ENCODE measurements around the gene XAGE2.

The XAGE2 gene

GRCh38 chrX:52359614-52360232 lies 9.1 kb upstream of the XAGE2 start:
- no peaks in the 10 kb centered on the region for H3K36me3 ChIP-seq (ENCODE audit: control insufficient read depth, insufficient read depth, low read length)
- WGBS, 2 experiments, result 86 to 93% methylated on average over 3 of the region's 7 CpGs
- no peak overlapping the region for H3K4me3 ChIP-seq (ENCODE audit: insufficient read depth, low read depth, low read length)
- H3K27me3 ChIP-seq (ENCODE audit: control insufficient read depth, insufficient read depth, low read length, poor library complexity, severe bottlenecking), result no peaks in the 10 kb centered on the region
- no peaks in the 10 kb centered on the region for H3K4me1 ChIP-seq (ENCODE audit: control insufficient read depth, insufficient read depth, low read length)
- H3K9me3 ChIP-seq (ENCODE audit: control insufficient read depth, low read length), result no peaks in the 10 kb centered on the region
- no peak overlapping the region for H3K27ac ChIP-seq (ENCODE audit: insufficient read depth, low read depth, low read length, poor library complexity, severe bottlenecking)

GRCh38 chrX:52361941-52362340 lies 6.9 kb upstream of the XAGE2 start:
- Histone ChIP-seq H3K4me1 (ENCODE audit: control insufficient read depth, insufficient read depth, low read length) (no peaks in the 10 kb centered on the region), H3K9me3 (ENCODE audit: control insufficient read depth, low read length) (no peaks in the 10 kb centered on the region), H3K36me3 (ENCODE audit: control insufficient read depth, insufficient read depth, low read length) (no peaks in the 10 kb centered on the region), H3K4me3 (ENCODE audit: insufficient read depth, low read depth, low read length) (no peak overlapping the region), H3K27me3 (ENCODE audit: control insufficient read depth, insufficient read depth, low read length, poor library complexity, severe bottlenecking) (no peaks in the 10 kb centered on the region), H3K27ac (ENCODE audit: insufficient read depth, low read depth, low read length, poor library complexity, severe bottlenecking) (no peak overlapping the region)
- 95 to 96% methylated on average over 4 to 8 of the region's 8 CpGs for WGBS, 2 experiments

GRCh38 chrX:52363247-52363883 lies 5.5 kb upstream of the XAGE2 start:
- no peak overlapping the region for H3K4me3 ChIP-seq (ENCODE audit: insufficient read depth, low read depth, low read length)
- no peaks in the 10 kb centered on the region for H3K9me3 ChIP-seq (ENCODE audit: control insufficient read depth, low read length)
- H3K27me3 ChIP-seq (ENCODE audit: control insufficient read depth, insufficient read depth, low read length, poor library complexity, severe bottlenecking), result no peaks in the 10 kb centered on the region
- no peaks in the 10 kb centered on the region for H3K36me3 ChIP-seq (ENCODE audit: control insufficient read depth, insufficient read depth, low read length)
- WGBS, 2 experiments, result 36 to 53% methylated on average over 5 to 7 of the region's 8 CpGs
- no peak overlapping the region for H3K27ac ChIP-seq (ENCODE audit: insufficient read depth, low read depth, low read length, poor library complexity, severe bottlenecking)
- no peaks in the 10 kb centered on the region for H3K4me1 ChIP-seq (ENCODE audit: control insufficient read depth, insufficient read depth, low read length)

- 93% methylated on average over 2 of the region's 2 CpGs; no CpG with 5 or more reads in 1 of the 2 experiments for WGBS, 2 experiments
- no peaks in the 10 kb centered on the region for H3K27me3 ChIP-seq (ENCODE audit: control insufficient read depth, insufficient read depth, low read length, poor library complexity, severe bottlenecking)
- no peak overlapping the region for H3K27ac ChIP-seq (ENCODE audit: insufficient read depth, low read depth, low read length, poor library complexity, severe bottlenecking)
- H3K36me3 ChIP-seq (ENCODE audit: control insufficient read depth, insufficient read depth, low read length), result no peaks in the 10 kb centered on the region
- H3K4me3 ChIP-seq (ENCODE audit: insufficient read depth, low read depth, low read length), result no peak overlapping the region
- H3K9me3 ChIP-seq (ENCODE audit: control insufficient read depth, low read length), result no peaks in the 10 kb centered on the region
- no peaks in the 10 kb centered on the region for H3K4me1 ChIP-seq (ENCODE audit: control insufficient read depth, insufficient read depth, low read length)
Measured at GRCh38 chrX:52378870-52379269, 10.0 kb downstream of the XAGE2 start.

GRCh38 chrX:52380993-52381392 lies 12.2 kb downstream of the XAGE2 start:
- Histone ChIP-seq H3K36me3 (ENCODE audit: control insufficient read depth, insufficient read depth, low read length) (no peaks in the 10 kb centered on the region), H3K9me3 (ENCODE audit: control insufficient read depth, low read length) (no peaks in the 10 kb centered on the region), H3K27me3 (ENCODE audit: control insufficient read depth, insufficient read depth, low read length, poor library complexity, severe bottlenecking) (no peaks in the 10 kb centered on the region), H3K4me1 (ENCODE audit: control insufficient read depth, insufficient read depth, low read length) (no peaks in the 10 kb centered on the region), H3K27ac (ENCODE audit: insufficient read depth, low read depth, low read length, poor library complexity, severe bottlenecking) (no peak overlapping the region), H3K4me3 (ENCODE audit: insufficient read depth, low read depth, low read length) (no peak overlapping the region)
- 90 to 94% methylated on average over 7 of the region's 7 CpGs for WGBS, 2 experiments

GRCh38 chrX:52410439-52411394 lies 41.9 kb downstream of the XAGE2 start:
- 87 to 89% methylated on average over 6 to 8 of the region's 8 CpGs for WGBS, 2 experiments
- no peaks in the 10 kb centered on the region for H3K27me3 ChIP-seq (ENCODE audit: control insufficient read depth, insufficient read depth, low read length, poor library complexity, severe bottlenecking)
- no peak overlapping the region for H3K4me3 ChIP-seq (ENCODE audit: insufficient read depth, low read depth, low read length)
- no peaks in the 10 kb centered on the region for H3K9me3 ChIP-seq (ENCODE audit: control insufficient read depth, low read length)
- H3K27ac ChIP-seq (ENCODE audit: insufficient read depth, low read depth, low read length, poor library complexity, severe bottlenecking), result no peak overlapping the region
- no peaks in the 10 kb centered on the region for H3K36me3 ChIP-seq (ENCODE audit: control insufficient read depth, insufficient read depth, low read length)
- no peaks in the 10 kb centered on the region for H3K4me1 ChIP-seq (ENCODE audit: control insufficient read depth, insufficient read depth, low read length)

GRCh38 chrX:52415304-52415703 lies 46.5 kb downstream of the XAGE2 start:
- Histone ChIP-seq H3K27ac (ENCODE audit: insufficient read depth, low read depth, low read length, poor library complexity, severe bottlenecking) (no peak overlapping the region), H3K4me1 (ENCODE audit: control insufficient read depth, insufficient read depth, low read length) (no peaks in the 10 kb centered on the region), H3K4me3 (ENCODE audit: insufficient read depth, low read depth, low read length) (no peak overlapping the region), H3K36me3 (ENCODE audit: control insufficient read depth, insufficient read depth, low read length) (no peaks in the 10 kb centered on the region), H3K9me3 (ENCODE audit: control insufficient read depth, low read length) (no peaks in the 10 kb centered on the region), H3K27me3 (ENCODE audit: control insufficient read depth, insufficient read depth, low read length, poor library complexity, severe bottlenecking) (no peaks in the 10 kb centered on the region)

- Histone ChIP-seq H3K27ac (ENCODE audit: insufficient read depth, low read depth, low read length, poor library complexity, severe bottlenecking) (no peak overlapping the region), H3K4me1 (ENCODE audit: control insufficient read depth, insufficient read depth, low read length) (no peaks in the 10 kb centered on the region), H3K36me3 (ENCODE audit: control insufficient read depth, insufficient read depth, low read length) (no peaks in the 10 kb centered on the region), H3K9me3 (ENCODE audit: control insufficient read depth, low read length) (no peaks in the 10 kb centered on the region), H3K27me3 (ENCODE audit: control insufficient read depth, insufficient read depth, low read length, poor library complexity, severe bottlenecking) (no peaks in the 10 kb centered on the region), H3K4me3 (ENCODE audit: insufficient read depth, low read depth, low read length) (no peak overlapping the region)
- WGBS, 2 experiments, result 88 to 89% methylated on average over 2 to 3 of the region's 3 CpGs
Measured at GRCh38 chrX:52416816-52417215, 48.0 kb downstream of the XAGE2 start.

GRCh38 chrX:52420824-52421443 lies 52.1 kb downstream of the XAGE2 start:
- Histone ChIP-seq H3K27ac (ENCODE audit: insufficient read depth, low read depth, low read length, poor library complexity, severe bottlenecking) (no peak overlapping the region), H3K27me3 (ENCODE audit: control insufficient read depth, insufficient read depth, low read length, poor library complexity, severe bottlenecking) (no peaks in the 10 kb centered on the region), H3K4me3 (ENCODE audit: insufficient read depth, low read depth, low read length) (no peak overlapping the region), H3K4me1 (ENCODE audit: control insufficient read depth, insufficient read depth, low read length) (no peaks in the 10 kb centered on the region), H3K36me3 (ENCODE audit: control insufficient read depth, insufficient read depth, low read length) (no peaks in the 10 kb centered on the region), H3K9me3 (ENCODE audit: control insufficient read depth, low read length) (no peaks in the 10 kb centered on the region)
- 97 to 98% methylated on average over 7 to 8 of the region's 8 CpGs for WGBS, 2 experiments

GRCh38 chrX:52422884-52423283 lies 54.1 kb downstream of the XAGE2 start:
- Histone ChIP-seq H3K4me1 (ENCODE audit: control insufficient read depth, insufficient read depth, low read length) (no peaks in the 10 kb centered on the region), H3K4me3 (ENCODE audit: insufficient read depth, low read depth, low read length) (no peak overlapping the region), H3K27ac (ENCODE audit: insufficient read depth, low read depth, low read length, poor library complexity, severe bottlenecking) (no peak overlapping the region), H3K27me3 (ENCODE audit: control insufficient read depth, insufficient read depth, low read length, poor library complexity, severe bottlenecking) (no peaks in the 10 kb centered on the region), H3K36me3 (ENCODE audit: control insufficient read depth, insufficient read depth, low read length) (no peaks in the 10 kb centered on the region), H3K9me3 (ENCODE audit: control insufficient read depth, low read length) (no peaks in the 10 kb centered on the region)
- no CpG with 5 or more reads among the region's 1 CpG for WGBS, 2 experiments

Data from ectodermal cell (in vitro differentiated cells).